Testis (tissue), 3 donors: Measurements from ENCODE around the gene RCBTB1. TPM values are rescaled to one million over a fixed set of nuclear protein-coding genes. Genes with fewer than 3 reads are reported as not detected.
"Not testable (repeated sequence)": the region's sequence is repeated elsewhere in the genome, so short reads cannot be mapped to it uniquely, and the experiment has no call there.

Experiments
- DNase-seq: peaks from one replicate; pipeline ENCODE4 v3.0.0-alpha.2; 2019
- H3K27ac ChIP-seq, 2 donors: fragments of 200-600 bp; sonication (generic); one replicate each; pipeline ENCODE4 v1.5.1; 2019
- H3K27me3 ChIP-seq: fragments of 200-600 bp; sonication (generic); one replicate; pipeline ENCODE4 v1.5.1; 2019
- H3K36me3 ChIP-seq: fragments of 200-600 bp; sonication (generic); one replicate; pipeline ENCODE4 v1.5.1; 2017; ENCODE audit warnings: low read depth; ENCODE audit errors: missing control alignments
- H3K4me1 ChIP-seq: fragments of 200-600 bp; sonication (generic); one replicate; pipeline ENCODE4 v1.5.1; 2019
- H3K4me3 ChIP-seq, 2 donors: fragments of 200-600 bp; sonication (generic); one replicate each; pipeline ENCODE4 v1.5.1; 2017 to 2019
- H3K9me3 ChIP-seq: fragments of 200-600 bp; sonication (generic); one replicate; pipeline ENCODE4 v1.5.1; 2017
- CTCF ChIP-seq, 3 experiments: fragments of 450-650 bp in 2 of 3; fragments of 200-600 bp in 1 of 3; sonication (generic) in 1 of 3; IDR thresholded peaks; one replicate each; pipeline ENCODE4 v1.5.1; 2016 to 2019; ENCODE audit warnings: antibody characterized with exemption in 3 of 3, mild to moderate bottlenecking in 2 of 3, moderate library complexity in 1 of 3
- POLR2A ChIP-seq: fragments of 450-650 bp; IDR thresholded peaks from one replicate; pipeline ENCODE4 v1.6.1; 2017; ENCODE audit warnings: antibody characterized with exemption, mild to moderate bottlenecking, moderate library complexity
- WGBS, 2 donors: methylation state at CpG; one replicate each; pipeline ENCODE4 v1.1.5; 2018; 5-methylcytosine and 5-hydroxymethylcytosine counted together
- intact Hi-C: fragments of 100-400 bp; cut with DNase I; formaldehyde crosslinking; loops from one replicate; pipeline ENCODE4 v1.15.1; 2023; ENCODE audit warnings: low total_unique reads
- polyA plus RNA-seq: library from polyadenylated mRNA; stranded (reverse); fragments of 350-450 nt; fragmentation: Illumina TruSeq; extraction: RNeasy Lipid Tissue Mini Kit (QIAGEN cat#74804); gene quantifications from one replicate; pipeline ENCODE4 v1.2.3, GENCODE V29; 2014; ENCODE audit warnings: low read depth, low replicate concordance; ENCODE audit not compliant: insufficient read depth
- total RNA-seq, 2 donors: library from RNA; depleted of rRNA; stranded (reverse); fragments of >200 nt; gene quantifications; one replicate each; pipeline ENCODE4 v1.2.3, GENCODE V29; 2016

Gene RCBTB1
- total and polyA plus RNA-seq, 3 donors from 2014 or later = 14.4 to 32.8 (median 20.5) TPM

GRCh38 chr13:49569993-49570689 lies 15.2 kb downstream of the RCBTB1 start:
- WGBS, 2 donors = 81 to 95% methylated on average over 1 of the region's 1 CpG
- Histone ChIP-seq H3K4me1 (no peaks in the 10 kb centered on the region), H3K27ac (no peak overlapping the region), H3K9me3 (no peaks in the 10 kb centered on the region), H3K4me3 (no peak overlapping the region), H3K36me3 (no peaks in the 10 kb centered on the region), H3K27me3 (no peaks in the 10 kb centered on the region)
- no peak for TF ChIP-seq CTCF (IDR thresholded peaks at IDR 0.05)
- DNase-seq = no peak
- intact Hi-C loops = no loop called here

DNA sequence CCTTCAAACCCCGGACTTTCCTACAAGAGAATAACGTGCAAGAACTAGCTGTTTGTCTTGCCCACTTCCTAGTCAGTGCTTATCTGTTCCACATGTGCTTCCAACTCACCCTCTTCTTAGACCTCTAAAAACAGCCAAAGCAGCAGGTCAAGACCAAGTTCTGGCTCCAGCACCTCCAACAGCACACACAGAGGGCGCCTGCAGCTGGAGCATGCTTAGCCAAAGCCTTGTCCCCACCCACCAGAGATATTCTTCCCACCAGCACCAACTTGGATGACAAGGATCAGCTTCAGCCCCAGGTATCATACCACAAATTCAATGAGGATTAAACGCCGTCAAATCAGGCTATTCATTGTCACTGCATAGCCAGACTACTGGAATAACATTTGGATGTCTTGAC lies 17.9 kb downstream of the RCBTB1 start:
- no peak for TF ChIP-seq POLR2A
- no peak for TF ChIP-seq CTCF (IDR thresholded peaks at IDR 0.05)
- no peak for DNase-seq

DNA sequence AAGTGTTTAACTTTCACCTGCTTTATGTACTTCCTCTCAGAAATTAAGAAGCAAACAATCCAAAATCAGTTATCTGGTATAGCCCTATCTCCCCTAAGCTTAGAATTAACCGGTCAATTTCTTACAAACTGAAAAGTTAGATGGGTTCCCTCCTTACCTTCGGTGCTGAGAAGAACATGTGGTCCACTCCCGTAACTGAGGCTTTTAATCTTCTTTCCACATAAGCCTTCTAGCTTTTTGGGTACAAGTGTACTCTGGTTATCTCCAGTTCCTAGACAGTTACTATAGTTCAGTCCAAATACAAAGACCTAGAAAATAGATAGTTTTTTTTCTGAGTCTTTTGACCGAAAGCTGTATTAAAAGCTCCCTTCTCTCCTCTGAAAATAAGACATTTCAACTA lies 18.9 kb downstream of the RCBTB1 start:
- 92 to 93% methylated on average over 4 of the region's 4 CpGs for WGBS, 2 donors
- intact Hi-C loops = no loop called here
- H3K36me3 ChIP-seq = no peaks in the 10 kb centered on the region
- no peaks in the 10 kb centered on the region for H3K4me1 ChIP-seq
- no peak overlapping the region for H3K27ac ChIP-seq
- no peaks in the 10 kb centered on the region for H3K27me3 ChIP-seq
- H3K4me3 ChIP-seq = no peak overlapping the region
- TF ChIP-seq POLR2A = no peak
- no peaks in the 10 kb centered on the region for H3K9me3 ChIP-seq
- no peak for DNase-seq

More for the DNA sequence above, 17.9 kb downstream of the RCBTB1 start:
- no peak overlapping the region for H3K27ac ChIP-seq
- 80 to 87% methylated on average over 5 of the region's 5 CpGs for WGBS, 2 donors
- no peaks in the 10 kb centered on the region for H3K9me3 ChIP-seq
- intact Hi-C loops = no loop called here
- no peaks in the 10 kb centered on the region for H3K4me1 ChIP-seq
- no peaks in the 10 kb centered on the region for H3K27me3 ChIP-seq
- H3K4me3 ChIP-seq = no peak overlapping the region
- H3K36me3 ChIP-seq = no peaks in the 10 kb centered on the region

DNA sequence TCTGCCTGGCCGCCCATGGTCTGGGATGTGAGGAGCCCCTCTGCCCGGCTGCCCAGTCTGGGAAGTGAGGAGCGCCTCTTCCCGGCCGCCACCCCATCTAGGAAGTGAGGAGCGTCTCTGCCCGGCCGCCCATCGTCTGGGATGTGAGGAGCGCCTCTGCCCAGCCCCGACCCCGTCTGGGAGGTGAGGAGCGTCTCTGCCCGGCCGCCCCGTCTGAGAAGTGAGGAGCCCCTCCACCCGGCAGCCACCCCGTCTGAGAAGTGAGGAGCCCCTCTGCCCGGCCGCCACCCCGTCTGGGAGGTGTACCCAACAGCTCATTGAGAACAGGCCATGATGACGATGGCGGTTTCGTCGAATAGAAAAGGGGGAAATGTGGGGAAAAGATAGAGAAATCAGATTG lies 19.9 kb downstream of the RCBTB1 start:
- H3K36me3 ChIP-seq, H3K4me3 ChIP-seq, H3K9me3 ChIP-seq, H3K27me3 ChIP-seq, intact Hi-C loops, H3K27ac ChIP-seq, H3K4me1 ChIP-seq, DNase-seq: not testable (repeated sequence)
- 91 to 99% methylated on average over 15 to 25 of the region's 25 CpGs for WGBS, 2 donors

- intact Hi-C loops = no loop called here
- Histone ChIP-seq H3K4me3 (no peak overlapping the region), H3K27me3 (no peaks in the 10 kb centered on the region), H3K9me3 (no peaks in the 10 kb centered on the region), H3K27ac (no peak overlapping the region), H3K36me3 (no peaks in the 10 kb centered on the region), H3K4me1 (peaks cover 6% of the 10 kb centered on the region)
- 94 to 96% methylated on average over 5 of the region's 5 CpGs for WGBS, 2 donors
- TF ChIP-seq POLR2A = no peak
- TF ChIP-seq CTCF (IDR thresholded peaks at IDR 0.05) = no peak
- no peak for DNase-seq
These were observed 21.8 kb downstream of the RCBTB1 start for GRCh38 chr13:49563516-49563915.

DNA sequence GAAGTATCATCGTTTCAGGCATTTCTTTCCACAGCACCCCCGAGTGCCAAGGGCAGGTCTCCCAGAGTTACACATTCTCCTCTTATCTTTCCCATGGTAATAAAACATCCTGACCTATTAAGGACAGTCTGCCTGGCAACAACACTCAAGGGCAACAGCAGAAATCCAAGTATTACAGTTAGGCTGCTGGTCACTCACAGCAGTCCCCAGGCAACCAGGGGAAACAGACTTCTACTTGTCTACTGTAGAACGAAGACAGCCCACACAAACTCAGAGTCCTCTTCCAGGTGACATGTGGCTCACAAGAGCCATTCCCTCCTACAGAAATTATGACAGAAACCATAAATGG lies 24.3 kb downstream of the RCBTB1 start:
- intact Hi-C loops = no loop called here
- DNase-seq = no peak
- H3K27me3 ChIP-seq = no peaks in the 10 kb centered on the region
- 46% methylated on average over 3 of the region's 3 CpGs for WGBS, 2 donors
- H3K27ac ChIP-seq = no peak overlapping the region
- H3K9me3 ChIP-seq = no peaks in the 10 kb centered on the region
- TF ChIP-seq CTCF (IDR thresholded peaks at IDR 0.05) = no peak
- TF ChIP-seq POLR2A = no peak
- H3K4me1 ChIP-seq = peaks cover 6% of the 10 kb centered on the region
- no peak overlapping the region for H3K4me3 ChIP-seq
- H3K36me3 ChIP-seq = no peaks in the 10 kb centered on the region
